ENCODE data around the gene SAFB.
"Not testable (repeated sequence)": the region's sequence is repeated elsewhere in the genome, so short reads cannot be mapped to it uniquely, and the experiment has no call there.

Gene SAFB

GRCh38 chr19:5595745-5596144, 27.1 kb upstream of the SAFB start:
- DNase-seq: no peak

GRCh38 chr19:5600797-5601196, 22.1 kb upstream of the SAFB start:
- DNase-seq: no peak

- peak; percentile 10 for DNase-seq
Observed at GRCh38 chr19:5603626-5604025, 19.3 kb upstream of the SAFB start.

GRCh38 chr19:5605362-5605761, 17.5 kb upstream of the SAFB start:
- DNase-seq: no peak

- DNase-seq: no peak
Observed at GRCh38 chr19:5607318-5608275, 15.3 kb upstream of the SAFB start.

- no peak for DNase-seq
Observed at GRCh38 chr19:5608291-5608690, 14.6 kb upstream of the SAFB start.

GRCh38 chr19:5608766-5609165, 14.1 kb upstream of the SAFB start:
- DNase-seq: not testable (repeated sequence)

GRCh38 chr19:5609881-5610448, 12.9 kb upstream of the SAFB start:
- no peak for DNase-seq

- DNase-seq: no peak
Observed at GRCh38 chr19:5612891-5613865, 9.7 kb upstream of the SAFB start.

- DNase-seq: no peak
Observed at GRCh38 chr19:5615756-5616327, 7.0 kb upstream of the SAFB start.

GRCh38 chr19:5617080-5617479, 5.8 kb upstream of the SAFB start:
- DNase-seq: no peak

GRCh38 chr19:5618591-5618990, 4.3 kb upstream of the SAFB start:
- no peak for DNase-seq

- DNase-seq: no peak
Observed at GRCh38 chr19:5619946-5620345, 2.9 kb upstream of the SAFB start.

- no peak for DNase-seq
Observed at GRCh38 chr19:5621311-5621944, 1.5 kb upstream of the SAFB start.

GRCh38 chr19:5621945-5622464, 878 bp upstream of the SAFB start:
- DNase-seq: no peak

GRCh38 chr19:5623397-5624017, 624 bp downstream of the SAFB start:
- DNase-seq: no peak

GRCh38 chr19:5624018-5624663, 1.3 kb downstream of the SAFB start:
- DNase-seq: no peak

- DNase-seq: no peak
Observed at GRCh38 chr19:5624741-5625278, 1.9 kb downstream of the SAFB start.

- no peak for DNase-seq
Observed at GRCh38 chr19:5625641-5626040, 2.8 kb downstream of the SAFB start.

- no peak for DNase-seq
Observed at GRCh38 chr19:5627395-5627904, 4.6 kb downstream of the SAFB start.

GRCh38 chr19:5628461-5628860, 5.6 kb downstream of the SAFB start:
- no peak for DNase-seq

Measured in NCI-H1694 treated with DMSO at 0.1 percent for 48 hours (cell line).